Stimulated activated CD4-positive, alpha-beta T cell treated with anti-CD3 and anti-CD28 coated beads, Interleukin-1b, Interleukin-23, amount 100 ng/mL, for 24 hours (primary cell): ENCODE data around the gene TSPAN18.

Experiments
- DNase-seq, 4 experiments: peaks; one replicate each; pipeline ENCODE4 v3.0.0-alpha.2; 2020; ENCODE audit warnings: low read depth in 4 of 4, low spot score in 1 of 4

Gene TSPAN18, protein sequence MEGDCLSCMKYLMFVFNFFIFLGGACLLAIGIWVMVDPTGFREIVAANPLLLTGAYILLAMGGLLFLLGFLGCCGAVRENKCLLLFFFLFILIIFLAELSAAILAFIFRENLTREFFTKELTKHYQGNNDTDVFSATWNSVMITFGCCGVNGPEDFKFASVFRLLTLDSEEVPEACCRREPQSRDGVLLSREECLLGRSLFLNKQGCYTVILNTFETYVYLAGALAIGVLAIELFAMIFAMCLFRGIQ

DNA sequence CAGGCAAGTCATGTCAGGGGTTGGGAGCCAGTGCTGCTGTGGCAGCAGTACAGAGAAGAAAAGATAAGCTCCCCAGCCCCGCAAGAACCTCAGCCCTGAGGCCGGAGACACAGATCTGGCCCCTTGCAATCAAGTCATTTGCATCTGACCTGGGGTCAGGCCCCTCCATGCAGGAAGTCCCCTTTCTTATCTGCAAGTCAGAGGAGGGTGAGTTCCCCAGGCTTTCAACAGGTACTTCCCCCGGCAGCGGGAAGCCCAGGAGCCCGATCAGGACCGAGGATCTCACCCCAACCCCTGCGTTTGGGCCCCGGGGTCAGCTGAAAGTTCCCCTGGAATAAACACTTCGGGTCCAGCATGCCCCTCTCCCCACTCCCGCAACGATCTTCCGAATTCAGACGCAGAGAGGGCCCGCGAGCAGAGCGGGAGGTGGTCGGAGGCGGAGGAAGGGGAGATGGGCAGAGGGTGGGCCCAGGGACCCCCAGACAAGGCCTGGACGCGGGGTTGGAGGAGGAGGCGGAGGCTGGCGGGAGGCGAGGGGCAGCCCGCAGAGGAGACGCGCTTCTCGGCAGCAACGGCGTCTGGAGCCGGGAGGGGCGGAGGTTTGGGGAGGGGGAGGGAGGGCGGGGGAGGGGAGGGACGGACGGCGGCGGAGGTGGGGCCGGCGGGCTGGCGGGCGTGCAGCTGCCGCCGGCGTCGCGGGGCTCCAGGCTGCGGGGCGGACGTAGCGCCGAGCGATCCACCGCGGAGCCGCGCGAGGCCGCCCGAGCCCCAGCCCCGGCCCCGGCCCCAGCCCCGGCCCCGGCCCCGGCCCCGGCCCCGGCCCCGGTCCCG lies at the start of gene TSPAN18:
TSS of gene TSPAN18 (plus strand) at position 680 of the 831 bp plus-strand sequence. CDS start 179,455 bp downstream, outside the sequence.
- DNase-seq: peak in 1 of 4 experiments; percentile 20

DNA sequence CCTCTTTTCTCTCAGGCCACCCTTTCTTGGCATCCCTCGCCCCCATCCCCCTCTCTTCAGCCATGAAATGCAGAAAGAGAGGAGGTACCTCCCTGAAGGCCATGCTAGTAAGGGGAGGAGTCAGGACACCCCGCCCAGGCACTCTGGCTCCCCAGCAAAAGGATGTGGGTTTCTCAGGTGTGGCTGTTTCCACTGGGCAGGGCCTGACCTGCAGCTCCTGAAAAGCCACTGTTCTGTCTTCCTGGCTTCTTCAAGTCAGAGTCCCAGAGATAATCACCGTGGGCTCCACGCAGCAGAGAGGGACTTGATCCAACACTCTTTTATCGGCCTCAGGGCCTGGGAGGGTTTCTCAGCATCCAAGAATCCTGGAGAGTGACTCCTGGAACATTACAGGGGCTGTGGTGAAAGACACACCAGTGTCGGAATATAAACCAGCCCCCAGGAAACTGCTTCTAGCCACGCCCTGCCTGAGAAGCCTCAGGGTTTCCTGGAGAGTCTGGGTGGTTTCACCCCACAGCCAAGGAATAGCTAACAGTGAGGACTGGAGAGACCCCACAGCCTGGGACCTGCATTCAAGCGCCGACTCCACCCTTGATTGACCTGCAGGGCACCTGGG lies 45.7 kb upstream of the TSPAN18 start:
- peak in 1 of 4 experiments; percentile 30 for DNase-seq

DNA sequence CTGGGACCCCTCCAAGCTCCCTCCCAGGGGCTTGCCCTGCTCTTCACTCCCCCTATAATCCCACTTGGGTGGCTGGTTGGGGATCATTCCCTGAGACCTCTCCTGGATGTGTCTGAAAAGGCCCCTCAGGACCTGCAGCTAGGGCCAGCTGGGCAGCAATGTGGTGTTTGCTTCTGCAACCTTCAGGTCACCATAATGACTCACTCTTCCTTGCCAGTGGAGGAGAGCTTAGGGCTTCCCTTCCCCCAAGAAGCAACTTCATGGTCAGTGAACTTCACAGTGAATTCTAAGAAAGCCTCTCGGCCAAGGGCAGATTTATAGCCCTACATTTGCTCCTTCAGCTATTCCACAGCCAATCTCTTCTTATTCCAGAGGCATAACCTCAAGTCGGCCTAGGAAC lies 45.1 kb upstream of the TSPAN18 start:
- no peak for DNase-seq

DNA sequence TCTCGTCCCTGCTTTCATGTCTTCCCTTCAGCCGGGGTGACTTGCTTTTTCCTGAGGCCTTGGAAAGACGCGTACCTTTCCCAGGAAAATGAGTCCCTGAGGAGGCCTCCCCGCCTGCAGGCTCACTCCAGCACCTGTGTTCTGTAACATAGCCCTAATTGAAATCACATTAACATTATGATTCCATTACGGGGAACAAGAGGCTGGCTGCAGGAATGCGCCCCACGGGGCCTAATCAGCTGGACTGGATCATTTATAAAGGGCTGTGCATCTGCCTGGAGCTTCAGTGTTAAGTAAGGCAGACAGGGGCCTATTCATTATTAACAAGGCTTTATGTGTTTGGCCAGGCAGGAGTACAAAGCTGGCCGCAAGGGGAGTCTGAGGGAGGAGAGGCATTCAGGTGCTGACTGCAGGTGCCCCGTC lies 41.9 kb upstream of the TSPAN18 start:
- no peak for DNase-seq

DNA sequence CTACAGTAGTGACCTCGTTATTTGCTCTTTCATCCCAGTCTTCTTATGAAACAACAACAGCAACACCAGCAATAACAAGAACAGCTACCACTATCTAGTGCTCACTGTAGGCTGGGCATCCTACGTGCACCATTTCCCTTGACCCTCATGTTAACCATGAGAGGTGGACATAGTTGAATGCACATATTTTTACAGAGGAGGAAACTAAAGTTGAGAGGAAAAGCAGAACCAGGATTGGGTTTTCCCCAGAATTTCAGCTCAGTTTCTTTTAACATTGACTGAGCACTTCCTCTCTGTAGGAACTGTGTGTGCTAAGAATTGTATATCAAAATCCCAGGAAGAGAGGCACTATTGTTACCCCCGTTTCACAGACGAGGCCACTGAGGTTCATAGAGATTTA lies 39.4 kb upstream of the TSPAN18 start:
- DNase-seq: no peak

DNA sequence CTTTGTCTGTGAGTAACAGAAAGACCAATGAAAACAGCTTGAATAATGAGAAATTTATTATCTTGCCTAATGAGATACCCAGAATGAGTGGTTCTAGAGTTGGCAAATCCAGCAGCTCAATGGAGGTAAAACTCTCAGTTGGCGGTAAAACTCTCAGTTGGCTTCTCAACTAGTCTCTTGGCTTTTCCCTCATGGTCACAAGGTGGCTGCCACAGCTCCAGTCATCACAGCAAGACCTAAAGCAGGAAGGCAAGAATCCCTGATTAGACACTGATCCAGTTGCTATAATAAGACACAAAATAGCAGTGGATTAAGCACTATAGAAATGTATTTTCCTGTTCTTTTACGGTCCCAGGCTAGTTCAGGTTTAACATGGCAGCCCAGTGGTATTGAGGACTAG lies 37.5 kb upstream of the TSPAN18 start:
- no peak for DNase-seq

DNA sequence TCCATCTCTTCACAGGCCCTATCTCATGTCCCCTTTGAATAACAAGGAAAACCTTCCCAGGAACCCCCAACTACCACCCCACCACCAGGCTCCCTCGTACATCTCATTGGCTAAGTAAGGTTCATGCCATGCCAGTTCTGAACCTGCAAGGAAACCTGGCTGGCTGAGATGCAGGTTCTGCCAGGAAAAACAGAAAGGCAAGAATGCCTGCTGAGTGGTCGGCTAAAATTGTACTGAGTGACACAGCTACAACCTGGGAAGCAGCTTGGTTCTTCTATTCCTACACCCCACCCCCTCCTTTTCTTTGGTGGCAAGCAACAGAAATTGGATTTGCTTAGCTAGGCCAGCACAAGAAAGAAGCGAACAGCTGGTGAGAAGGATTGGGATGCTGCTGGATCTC lies 36.1 kb upstream of the TSPAN18 start:
- DNase-seq: no peak

DNA sequence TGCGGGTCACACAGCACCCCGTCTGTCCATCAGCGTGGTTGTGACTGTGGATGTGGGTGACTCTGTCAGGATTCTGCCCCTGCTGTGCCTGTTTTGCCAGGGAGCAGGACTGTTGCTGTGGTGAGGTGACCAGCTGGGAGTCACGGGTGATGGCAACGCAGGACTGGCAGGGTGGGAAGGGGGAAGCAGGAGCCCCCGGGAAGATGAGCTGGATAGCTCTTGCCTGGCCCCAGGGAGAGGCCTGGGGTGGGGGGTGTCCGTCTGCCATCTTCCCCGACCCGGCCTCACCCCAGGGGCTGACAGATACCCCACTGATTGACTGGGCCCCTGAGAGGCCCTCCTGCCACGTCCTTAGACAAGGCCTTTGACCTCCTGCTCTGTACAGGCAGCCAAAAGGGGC lies 34.3 kb upstream of the TSPAN18 start:
- no peak for DNase-seq

DNA sequence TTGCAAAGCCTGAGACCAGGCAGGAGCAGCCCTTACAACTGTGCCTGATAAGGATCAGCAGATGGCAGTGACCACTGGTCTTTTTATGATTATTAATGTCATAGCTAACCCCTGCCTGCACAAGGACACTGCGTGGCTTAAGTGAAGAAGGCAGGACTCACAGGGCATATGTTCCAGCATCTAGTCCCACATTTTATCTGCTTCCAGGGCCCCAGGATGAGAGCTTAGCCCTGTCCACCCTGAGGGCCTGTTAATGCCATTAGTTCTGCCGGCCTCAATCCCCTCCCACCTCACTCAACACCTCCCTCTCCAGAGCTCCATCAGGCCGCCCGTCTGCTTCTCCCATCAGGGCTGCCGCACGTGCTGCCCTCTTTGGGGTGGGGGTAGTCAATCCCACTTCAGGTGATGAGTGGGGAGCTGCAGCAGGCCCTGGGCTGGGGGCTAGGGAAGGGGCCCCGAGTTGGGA lies 33.1 kb upstream of the TSPAN18 start:
- no peak for DNase-seq

DNA sequence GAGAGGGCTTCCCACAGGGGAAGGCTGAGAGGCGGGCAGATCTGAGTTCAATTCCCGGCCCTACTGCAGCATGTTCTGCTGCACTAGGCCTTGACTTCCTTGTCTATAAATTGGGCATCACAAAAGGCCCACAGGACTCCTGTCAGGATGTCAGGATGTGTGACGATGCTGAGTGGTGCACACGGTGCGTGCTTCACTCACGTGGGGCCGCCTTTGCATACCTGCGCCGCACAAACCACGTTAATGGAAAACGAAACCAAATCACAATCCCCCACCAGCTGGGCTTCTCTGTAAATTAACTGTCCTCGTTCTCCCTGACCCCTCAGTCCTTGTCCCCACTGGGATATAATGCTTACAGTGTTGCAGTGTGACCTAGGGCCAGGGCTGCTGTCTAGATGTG lies 32.3 kb upstream of the TSPAN18 start:
- no peak for DNase-seq

DNA sequence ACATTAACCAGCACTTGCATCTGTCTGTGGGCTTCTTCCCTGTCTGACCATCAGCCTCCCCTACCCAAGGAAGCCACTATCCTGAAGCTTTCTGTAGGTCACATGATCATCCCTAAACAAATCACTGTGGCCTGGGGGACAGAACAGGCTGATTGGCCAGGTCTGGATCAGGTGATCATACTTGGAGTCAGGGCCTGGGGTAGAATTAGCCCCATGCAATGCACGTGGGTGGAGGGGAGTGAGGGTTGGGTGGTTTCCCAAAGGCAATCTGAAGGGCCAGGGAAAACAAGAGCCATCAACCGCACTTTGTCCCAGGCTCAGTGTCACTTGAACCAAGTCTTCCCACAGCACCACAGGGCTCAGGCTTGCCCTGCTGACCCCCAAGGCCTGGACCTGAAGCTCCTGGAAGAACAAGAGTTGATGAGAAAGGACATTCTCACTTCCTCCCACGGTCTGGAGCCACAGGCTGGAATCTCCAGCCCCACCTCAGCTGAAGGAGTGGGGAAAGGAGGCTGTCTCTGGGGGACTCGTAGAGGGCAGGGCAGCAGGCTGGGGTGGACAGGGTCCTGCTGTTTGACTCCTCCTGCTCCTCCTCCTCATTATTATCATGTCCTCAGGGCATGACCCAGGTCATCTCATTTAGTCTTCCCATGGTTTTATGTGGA lies 31.5 kb upstream of the TSPAN18 start:
- DNase-seq: no peak

DNA sequence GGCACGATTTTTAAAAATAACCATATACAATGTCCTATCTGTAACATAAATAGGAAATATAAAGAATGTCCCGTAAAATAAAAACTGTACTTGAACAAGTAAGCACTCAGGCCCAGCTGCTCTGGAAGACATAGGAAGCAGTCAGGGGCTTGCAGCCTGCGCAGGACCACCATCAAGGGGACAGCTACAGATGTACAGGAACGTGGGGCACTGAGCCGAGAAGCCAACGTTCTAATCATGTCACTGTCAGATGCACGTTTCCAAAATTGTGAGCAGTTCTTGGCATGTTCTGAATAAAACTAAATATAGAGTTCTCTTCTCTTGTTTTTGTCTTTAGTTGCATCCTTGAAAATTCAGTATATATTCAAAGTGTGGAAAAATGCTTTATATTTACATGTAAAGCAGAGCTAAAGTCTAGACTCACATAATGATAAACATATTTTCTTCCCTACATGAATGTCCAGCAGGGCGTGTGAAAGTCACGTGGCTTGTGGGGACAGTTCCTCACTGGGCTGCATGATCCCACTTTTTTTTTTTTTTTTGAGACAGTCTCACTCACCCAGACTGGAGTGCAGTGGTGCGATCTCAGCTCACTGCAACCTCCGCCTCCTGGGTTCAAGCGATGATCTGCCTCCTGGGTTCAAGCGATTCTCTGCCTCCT lies 28.4 kb upstream of the TSPAN18 start:
- DNase-seq: no peak

DNA sequence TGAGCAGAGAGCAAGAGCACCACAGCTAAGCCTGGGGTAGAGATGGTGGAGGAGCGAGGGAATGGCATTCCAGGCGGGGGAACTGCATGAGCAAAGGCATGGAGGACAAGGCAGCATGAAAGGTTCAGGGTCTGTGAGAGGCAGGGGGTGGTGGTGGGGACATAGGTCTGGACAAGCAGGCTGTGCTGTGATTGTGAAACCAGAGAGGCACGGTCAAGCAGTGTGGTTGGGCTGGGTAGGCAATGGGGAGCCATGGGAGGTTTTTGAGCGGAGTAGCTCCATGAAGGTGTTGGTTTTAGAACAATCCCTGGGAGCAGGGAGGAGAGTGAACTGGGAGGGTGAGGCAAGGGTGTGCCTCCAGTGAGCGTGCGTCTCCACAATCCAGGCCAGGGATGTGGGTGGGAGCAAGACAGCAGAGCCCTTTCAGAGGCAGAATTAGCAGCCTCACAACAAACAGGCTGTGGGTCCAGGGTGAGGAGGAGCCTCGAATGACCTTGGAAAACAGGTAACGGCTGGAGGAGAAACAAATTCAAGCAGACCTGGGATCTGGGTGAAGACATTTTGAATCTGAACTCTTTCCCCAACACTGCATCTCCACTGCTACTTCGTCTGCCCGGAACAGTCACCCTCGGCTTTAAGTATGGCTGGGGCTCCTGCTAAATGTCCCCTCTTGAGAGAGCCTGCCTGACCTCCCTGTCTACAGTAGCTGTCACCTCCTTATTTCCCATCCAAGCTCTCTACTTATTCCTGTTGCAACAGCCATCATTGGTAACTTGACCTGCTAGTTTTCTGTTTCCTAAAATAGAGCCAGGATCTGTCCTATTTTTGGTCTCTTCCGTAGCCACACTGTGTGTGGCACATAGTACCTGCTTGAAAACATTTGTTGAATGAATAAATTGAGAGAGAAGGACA lies 27.0 kb upstream of the TSPAN18 start:
- no peak for DNase-seq

DNA sequence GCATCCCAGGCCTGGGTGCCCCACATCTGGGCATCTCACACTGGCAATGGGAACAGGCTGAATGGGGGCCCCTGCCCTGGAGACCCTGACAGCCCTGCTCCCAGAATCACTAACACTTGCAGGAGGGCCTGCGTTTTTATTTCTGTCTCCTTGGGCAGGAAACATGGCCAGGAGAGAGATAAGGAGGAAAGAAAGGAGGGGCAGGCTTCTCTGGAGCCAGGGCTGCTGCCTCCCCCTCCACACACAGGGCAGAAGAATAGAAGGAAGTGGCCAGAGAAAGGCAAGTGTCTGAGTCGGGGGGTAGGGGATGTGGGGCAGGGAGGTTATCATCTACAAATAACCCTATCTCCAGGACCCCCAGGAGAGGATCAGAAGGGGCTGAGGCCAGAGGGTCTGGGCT lies 25.5 kb upstream of the TSPAN18 start:
- DNase-seq: no peak

DNA sequence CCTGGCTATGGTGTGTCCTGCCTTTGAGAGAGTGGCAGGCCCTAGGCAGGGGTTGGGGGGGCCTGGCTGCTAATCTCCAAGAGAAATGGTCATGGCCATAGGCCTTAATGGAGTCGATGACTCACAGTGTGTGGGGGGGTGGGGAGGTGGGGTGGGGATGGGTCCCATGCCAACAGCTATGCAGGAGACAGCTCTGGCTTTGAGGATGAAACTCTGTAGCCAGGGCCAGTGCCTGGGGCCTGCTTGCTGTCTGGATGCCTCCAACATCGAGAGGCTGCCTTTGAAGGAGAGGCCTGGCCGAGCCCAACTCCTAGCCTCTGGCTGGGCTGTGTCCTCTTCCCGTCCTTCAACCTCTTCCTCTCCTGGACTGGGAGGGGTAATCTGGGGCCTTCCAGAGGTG lies 23.9 kb upstream of the TSPAN18 start:
- no peak for DNase-seq

DNA sequence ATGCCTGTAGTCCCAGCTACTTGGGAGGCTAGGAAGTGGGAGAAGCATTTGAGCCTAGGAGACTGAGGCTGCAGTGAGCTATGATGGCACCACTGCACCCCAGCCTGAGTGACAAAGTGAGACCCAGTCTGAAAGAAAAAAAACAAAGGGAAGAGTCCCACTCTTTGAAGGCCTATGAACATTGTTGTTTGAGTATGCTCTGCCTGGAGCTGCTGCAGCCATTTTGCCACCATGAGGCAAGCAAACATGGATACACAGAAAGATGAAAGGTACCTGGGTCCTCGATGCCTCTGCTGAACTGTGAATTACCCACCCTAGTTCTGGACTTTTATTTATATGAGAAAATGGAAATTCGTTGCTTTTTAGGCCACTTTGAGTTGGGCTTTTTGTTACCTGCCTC lies 19.7 kb upstream of the TSPAN18 start:
- no peak for DNase-seq

DNA sequence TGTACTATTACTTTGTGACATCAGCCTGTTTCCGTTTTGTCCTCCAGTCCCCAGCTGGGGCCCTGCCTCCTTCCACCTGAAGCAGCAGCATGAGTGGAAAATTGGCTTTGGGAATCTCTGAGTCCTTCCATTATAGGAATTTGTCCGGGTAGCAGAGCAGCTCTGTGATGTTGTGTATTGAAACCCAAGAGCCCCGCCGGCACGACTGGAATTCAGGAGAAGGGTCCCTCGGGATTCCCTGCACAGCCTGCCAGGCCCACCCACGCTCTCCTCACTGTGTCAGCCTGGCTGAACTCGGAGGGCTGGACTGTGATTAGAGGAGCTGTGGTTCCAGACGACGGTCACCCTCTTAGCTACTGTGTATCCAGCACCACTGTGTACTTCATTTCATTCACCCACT lies 18.8 kb upstream of the TSPAN18 start:
- DNase-seq: no peak

DNA sequence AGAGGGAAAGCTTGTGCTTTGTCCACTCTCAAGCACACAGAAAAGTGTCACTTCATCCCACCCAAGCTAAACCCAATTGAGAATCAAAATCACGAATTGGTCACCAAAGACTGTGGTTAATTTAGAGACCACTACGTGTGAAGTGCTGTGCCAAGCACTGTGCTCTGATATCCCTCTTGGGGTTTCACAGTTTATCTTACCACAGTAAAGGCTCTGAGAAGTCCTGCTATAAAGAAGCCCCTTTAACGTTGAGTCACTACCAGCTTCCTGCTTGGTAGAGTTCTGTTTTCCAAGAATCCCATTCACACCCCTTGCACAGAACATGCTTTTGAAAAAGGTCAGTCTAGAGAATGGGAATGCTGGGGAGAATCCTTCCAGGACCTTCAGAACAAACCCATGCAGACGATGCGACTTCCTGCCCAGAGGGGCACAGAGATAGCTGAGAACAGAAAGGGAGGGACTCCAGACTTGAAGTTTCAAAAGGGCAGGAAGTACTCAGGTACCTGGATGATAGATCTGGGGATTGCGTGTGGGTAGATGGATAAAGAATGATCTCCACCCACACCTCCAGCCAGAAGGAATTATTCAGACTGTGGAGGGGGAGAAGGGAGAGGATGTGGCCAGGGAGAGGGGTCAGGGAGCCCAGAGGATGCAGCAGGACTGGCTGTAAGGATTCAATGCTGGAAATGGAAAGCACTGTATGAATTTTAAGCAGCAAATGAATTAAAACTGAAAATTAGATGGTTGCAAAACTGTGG lies 18.1 kb upstream of the TSPAN18 start:
- DNase-seq: no peak

DNA sequence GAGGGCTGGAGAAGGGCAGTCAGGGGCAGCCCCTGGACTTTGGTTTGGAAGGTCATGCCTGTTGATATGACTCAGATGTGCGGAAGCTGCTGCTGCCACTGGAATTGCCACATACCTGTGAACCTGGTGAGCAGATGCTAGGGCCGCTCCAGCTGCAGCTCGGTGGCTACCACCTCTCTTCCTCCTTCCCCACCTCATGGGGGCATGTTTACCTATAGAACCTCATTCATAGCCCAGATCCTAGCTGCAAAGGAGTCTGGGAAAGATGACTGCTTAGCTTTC lies 17.5 kb upstream of the TSPAN18 start:
- no peak for DNase-seq

DNA sequence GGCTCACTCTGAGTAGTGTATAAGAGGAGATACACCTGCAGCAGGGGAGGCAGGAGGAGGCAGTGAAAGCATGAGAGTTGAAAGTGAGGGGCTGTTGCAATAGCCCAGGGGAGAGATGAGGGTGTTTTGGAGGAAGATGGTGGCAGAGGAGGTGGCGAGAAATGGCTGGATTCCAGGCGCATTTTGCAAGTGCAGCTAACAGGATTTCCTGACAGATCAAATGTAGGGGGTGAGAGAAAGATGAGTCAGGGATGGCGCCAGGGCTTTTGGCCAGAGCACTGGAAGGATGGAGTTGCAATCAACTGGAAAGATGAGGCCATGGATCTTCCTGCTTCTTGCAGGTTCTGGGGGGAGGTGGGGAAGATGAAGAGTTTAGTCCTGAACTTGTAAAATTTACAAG lies 16.8 kb upstream of the TSPAN18 start:
- DNase-seq: no peak
